AG08395 (cell line): Measurements from ENCODE around the gene GKN1.

Experiments used
- DNase-seq: peaks from one replicate; pipeline ENCODE4 v3.0.0; 2012; ENCODE audit warnings: mixed read lengths, low spot score

GKN1 gene

GRCh38 chr2:68959001-68959400 is 15.4 kb upstream of the GKN1 start:
- no peak for DNase-seq

DNA sequence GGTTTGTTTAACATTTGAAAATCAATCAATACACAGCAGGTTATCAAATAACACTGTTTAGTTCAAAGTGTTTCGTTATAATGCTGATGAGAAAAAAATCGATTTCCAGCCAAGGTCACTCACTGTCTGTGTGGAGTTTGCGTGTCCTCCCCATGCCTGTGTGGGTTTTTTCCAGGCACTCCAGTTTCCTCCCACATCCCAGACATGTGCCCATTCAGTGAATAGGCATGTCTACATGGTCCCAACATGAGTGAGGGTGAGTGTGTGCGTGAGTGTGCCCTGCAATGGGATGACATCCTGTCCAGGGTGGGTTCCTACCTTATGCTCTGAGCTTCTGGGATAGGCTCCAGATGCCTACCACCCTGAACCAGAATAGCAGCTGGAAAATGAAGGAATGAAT is 13.1 kb upstream of the GKN1 start:
- DNase-seq: no peak

DNA sequence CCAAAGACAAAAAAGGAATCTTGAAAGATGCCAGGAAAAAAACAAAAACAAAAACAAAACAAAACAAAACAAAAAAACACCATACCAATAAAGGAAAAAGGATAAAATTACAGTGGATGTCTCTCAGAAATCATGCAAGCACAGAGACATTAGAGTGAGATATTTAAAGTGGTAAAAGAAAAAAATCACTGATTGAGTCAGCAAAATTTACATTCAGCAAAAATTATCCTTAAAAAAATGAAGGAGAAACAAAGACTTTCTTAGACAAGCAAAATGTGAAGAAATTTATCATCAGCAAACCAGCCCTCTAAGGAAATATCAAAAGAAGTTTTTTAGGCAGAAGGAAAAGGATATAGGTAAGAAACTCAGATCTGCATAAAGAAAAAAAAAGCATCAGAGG is 10.2 kb upstream of the GKN1 start:
- no peak for DNase-seq

DNA sequence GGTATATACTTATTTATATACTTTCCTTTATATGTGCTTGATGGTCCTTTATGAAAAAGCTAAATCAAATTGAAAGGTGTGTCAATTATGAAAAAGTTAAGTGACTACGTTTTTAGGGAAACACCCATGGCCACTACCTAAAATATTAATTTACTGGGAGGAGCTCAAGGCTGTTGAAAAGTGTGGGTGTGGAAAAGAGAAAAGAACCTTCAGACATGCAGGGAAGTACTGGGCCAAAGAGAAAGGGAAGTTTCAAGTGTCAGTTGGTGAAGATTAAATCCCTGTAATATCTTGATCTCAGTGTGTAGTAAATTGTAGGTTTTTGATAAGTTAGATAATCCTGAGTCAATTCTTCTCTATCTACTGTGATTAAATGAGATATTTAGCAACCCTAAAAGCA is 6.2 kb upstream of the GKN1 start:
- DNase-seq: no peak

DNA sequence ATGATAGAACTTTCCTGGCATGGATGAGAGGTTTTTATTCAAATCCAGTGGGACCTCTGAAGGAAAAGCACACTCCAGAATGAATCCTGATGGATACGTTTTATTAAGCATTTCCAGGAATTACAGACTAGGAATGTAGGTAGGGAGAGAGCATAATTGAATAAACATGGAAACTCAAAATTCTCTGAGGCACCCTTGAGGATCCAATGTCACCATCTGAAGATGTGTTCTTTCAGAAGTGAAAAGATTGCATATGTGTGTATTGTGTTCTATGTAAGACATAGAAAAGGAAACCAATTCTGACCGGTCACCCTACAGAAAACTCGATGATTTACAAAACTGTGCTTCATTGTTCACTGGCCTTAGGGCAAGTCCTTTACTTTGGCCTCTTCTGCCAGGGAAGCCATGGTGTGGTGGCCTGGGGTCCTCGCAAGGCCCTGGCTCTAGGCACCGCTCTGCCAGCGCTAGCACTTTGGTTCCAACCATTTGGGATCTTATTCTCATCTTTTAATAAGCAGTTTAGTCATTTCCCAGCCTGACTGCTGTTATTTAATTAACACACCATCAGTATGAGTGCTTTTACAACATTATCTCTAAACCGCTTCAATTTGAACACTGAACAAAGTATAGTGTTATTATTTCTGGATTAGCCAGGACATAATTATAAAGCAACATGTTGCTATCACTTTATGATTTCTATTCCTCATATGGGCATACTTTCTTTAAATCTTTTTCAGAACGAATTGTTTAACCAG is 4.5 kb upstream of the GKN1 start:
- no peak for DNase-seq

- no peak for DNase-seq
Measured at GRCh38 chr2:68970566-68971265, 3.7 kb upstream of the GKN1 start.

GRCh38 chr2:68971591-68972231 is 2.7 kb upstream of the GKN1 start:
- peak; percentile 87 for DNase-seq

DNA sequence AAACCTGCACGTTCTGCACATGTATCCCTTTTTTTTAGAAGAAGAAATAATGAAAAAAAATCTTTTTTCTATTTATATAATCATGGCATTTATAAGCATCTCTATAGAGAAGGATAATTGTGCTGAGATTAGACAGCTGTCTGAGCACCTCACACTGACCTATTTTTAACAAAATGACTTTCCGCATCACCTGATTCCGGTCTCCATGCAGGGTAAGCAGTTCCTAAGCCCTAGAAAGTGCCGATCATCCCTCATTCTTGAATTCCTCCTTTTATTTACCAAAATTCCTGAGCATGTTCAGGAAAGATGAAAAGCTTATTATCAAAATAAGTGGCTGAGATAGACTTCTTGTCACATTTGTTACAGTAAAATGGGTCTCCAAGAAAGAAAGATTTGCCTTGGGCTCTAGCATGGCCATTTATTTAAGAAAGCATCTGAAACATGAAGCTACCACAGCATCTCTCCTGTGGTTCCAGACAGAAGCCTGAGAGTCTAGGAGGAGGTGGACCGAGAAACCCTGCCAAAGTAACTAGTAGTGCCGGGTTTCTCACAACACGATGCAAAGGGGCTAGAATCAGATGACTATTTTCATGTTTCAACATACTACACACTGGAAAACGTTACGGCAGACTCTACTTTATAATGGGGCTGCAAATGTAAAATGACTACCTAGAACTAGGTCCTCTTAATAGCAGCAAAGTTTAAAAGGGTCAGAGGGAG is 670 bp downstream of the GKN1 start:
- no peak for DNase-seq

GRCh38 chr2:68975844-68976243 is 1.4 kb downstream of the GKN1 start:
- no peak for DNase-seq

DNA sequence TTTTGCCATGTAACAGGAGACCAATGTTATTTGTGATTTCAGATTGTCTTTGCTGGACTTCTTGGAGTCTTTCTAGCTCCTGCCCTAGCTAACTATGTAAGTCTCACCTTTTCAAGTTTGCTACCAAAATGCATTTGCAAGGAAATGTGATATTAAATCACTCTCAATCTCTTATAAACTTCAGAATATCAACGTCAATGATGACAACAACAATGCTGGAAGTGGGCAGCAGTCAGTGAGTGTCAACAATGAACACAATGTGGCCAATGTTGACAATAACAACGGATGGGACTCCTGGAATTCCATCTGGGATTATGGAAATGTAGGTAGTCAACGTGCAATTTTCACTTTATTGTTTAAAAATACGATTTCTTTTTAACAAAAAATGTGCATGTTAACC is 3.0 kb downstream of the GKN1 start:
- DNase-seq: no peak

- DNase-seq: no peak
Measured at GRCh38 chr2:68978098-68978497, 3.7 kb downstream of the GKN1 start.

DNA sequence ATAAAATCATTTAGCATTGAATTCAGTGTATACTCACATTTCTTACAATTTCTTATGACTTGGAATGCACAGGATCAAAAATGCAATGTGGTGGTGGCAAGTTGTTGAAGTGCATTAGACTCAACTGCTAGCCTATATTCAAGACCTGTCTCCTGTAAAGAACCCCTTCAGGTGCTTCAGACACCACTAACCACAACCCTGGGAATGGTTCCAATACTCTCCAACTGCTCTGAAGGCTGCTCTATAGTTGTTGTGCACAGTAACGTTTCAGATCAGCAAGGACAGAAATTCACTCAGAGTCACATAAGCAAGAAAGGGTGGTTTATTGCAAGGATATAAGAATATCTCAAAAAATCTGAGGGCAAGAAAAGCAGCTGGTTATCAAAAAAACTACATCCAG is 6.5 kb downstream of the GKN1 start:
- no peak for DNase-seq

- DNase-seq: no peak
Measured at GRCh38 chr2:68987021-68987503, 12.6 kb downstream of the GKN1 start.

DNA sequence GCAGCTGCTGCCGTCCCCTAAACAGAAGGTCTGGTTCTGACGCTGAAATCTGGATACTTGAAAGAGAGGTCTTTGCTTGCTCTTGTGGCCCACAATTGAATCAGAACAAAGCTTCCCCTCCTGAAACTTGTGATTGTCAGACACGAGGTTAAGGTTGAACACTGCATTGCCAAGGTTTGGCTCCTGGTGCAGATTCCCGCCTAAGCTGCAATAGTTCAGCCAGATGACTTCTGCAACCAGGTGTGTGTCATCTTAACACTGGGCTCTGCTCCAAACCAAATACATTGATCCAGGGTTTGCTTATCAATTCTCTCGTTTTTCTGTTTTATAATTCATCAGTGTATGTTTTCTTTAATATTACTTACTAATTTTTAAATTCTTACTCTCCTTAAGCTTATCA is 14.6 kb downstream of the GKN1 start:
- DNase-seq: no peak

- no peak for DNase-seq
Measured at GRCh38 chr2:68992341-68992740, 17.9 kb downstream of the GKN1 start.

GRCh38 chr2:68992933-68993332 is 18.5 kb downstream of the GKN1 start:
- no peak for DNase-seq

DNA sequence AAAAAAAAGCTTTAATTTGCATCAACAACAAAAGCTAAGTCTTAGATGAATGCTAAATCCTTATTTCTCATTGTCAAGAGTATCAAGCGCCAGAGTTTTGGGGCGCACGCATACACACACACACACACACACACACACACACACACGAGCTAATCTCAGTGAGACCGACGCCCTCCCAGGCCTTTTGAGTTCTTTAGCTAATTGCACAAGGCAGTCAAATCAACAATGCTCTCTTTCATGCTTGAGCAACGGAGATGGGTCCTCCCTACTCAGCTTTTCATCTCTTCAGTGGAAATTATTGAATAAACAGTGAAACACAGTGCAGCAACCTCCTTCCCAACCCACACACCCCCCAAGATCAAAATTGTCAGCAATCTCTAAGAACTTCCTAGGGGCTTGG is 19.2 kb downstream of the GKN1 start:
- DNase-seq: no peak

DNA sequence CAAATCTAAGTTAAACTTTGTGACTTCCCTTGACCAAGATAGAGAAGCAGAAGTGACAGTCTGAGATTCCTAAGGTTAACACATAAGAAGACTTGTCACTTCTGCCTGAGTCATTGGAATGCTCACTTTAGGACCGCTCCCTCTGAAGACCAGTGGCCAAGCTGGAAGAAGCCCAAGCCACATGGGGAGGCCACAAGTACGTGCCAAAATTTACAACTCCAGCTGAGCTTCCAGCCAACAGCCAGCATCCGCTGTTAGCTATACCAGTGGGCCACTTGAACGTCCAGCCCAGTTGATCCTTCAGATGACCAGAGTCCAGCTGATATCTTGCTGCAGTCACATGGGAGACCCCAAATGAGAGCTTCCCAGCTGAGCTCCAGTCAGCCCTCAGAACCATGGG is 20.4 kb downstream of the GKN1 start:
- DNase-seq: peak; percentile 92

DNA sequence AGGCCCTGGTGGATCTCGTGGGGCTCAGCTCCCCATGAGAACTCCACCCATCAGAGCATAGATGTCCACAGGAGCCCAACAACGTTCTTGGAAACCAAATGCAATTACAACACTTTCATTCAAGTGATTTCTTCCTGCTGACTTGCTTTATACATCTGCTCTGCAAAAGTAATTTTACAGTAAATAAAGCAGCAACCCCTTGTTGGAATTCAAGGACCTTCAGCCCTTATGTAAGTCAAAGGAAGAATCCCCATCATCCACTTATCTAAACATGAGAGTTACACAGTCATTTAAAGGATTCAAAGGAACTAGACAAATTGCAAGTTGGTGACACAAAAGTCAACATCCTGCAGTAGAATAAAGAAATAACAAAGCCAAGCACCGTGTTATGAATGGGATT is 21.5 kb downstream of the GKN1 start:
- no peak for DNase-seq

DNA sequence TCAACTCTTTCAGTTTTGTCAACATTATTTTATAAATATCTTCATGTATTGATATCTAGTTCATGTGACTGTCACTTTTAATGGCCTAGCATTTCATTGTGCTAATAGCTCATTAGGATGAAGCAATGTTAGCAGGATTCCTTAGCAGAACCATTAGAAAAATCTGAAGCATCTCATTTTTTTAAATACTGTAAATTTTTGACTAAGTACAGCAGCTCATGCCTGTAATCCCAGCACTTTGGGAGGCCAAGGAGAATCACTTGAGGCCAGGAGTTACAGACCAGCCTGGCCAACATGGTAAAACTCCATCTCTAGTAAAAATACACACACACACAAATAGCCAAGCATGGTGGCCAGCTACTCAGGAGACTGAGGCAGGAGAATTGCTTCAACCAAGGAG is 23.0 kb downstream of the GKN1 start:
- no peak for DNase-seq

GRCh38 chr2:69001879-69002278 is 27.4 kb downstream of the GKN1 start:
- DNase-seq: no peak

DNA sequence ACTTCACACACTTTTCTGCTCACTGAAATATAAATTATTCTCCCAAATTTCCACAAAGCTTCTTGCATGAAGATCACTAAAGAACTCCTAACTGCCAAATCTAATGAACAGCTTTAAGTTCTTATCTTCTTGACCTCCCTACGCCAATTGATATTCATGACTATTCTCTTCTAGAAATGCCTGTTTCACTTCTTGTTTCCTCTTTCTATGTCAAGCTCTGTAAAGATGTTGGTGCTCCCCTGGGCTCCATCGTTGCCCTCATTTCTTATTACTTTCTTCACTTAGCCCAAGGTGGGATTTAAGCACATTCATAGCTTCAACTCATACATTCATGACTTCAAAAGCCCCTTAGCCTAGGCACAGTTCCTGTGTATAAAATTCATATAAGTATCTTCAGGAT is 29.3 kb downstream of the GKN1 start:
- no peak for DNase-seq

- DNase-seq: no peak
Measured at GRCh38 chr2:69007169-69007568, 32.7 kb downstream of the GKN1 start.
